C4-2B (cell line): Measurements from ENCODE around the gene HIPK4.

Experiments
- CTCF ChIP-seq: fragments of 450-650 bp; conservative IDR thresholded peaks from 2 replicates; pipeline ENCODE4 v1.5.1; 2017; ENCODE audit warnings: mild to moderate bottlenecking
- ZFX ChIP-seq: fragments of 450-650 bp; IDR thresholded peaks from 2 replicates; pipeline ENCODE4 v1.6.1; 2017

DNA sequence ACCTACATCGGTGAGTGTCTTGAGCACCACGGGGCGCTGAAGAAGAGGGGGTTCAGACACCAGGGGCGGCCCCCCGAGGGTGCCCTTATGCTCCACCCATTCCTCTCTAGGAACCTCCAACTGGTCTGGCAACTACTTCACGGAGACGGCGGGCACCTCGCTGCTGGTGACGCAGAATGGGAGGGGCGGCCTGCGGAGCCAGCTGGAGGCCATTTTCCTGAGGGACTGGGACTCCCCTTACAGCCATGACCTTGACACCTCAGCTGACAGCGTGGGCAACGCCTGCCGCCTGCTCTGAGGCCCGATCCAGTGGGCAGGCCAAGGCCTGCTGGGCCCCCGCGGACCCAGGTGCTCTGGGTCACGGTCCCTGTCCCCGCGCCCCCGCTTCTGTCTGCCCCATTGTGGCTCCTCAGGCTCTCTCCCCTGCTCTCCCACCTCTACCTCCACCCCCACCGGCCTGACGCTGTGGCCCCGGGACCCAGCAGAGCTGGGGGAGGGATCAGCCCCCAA, 12.1 kb downstream of the HIPK4 start:
- no peak for TF ChIP-seq CTCF
- no peak for TF ChIP-seq ZFX
